Vein endothelial cell (primary cell): ENCODE results near the gene AP5Z1. TPM values are rescaled to one million over a fixed set of nuclear protein-coding genes. Genes with fewer than 3 reads are reported as not detected.

ENCODE experiments used
- small RNA-seq: library from RNA; depleted of rRNA; stranded (forward); fragments of <200 nt; gene quantifications from one replicate; pipeline ENCODE3, GENCODE V24; 2012
- total RNA-seq: library from RNA; depleted of rRNA; stranded (reverse); fragments of >200 nt; gene quantifications from 2 replicates; pipeline ENCODE4 v1.2.3, GENCODE V29; 2012

The AP5Z1 gene
- 55.5 and 58.1 TPM in 2 replicates for total RNA-seq

GRCh38 chr7:4775250-4775847 lies at the start of gene AP5Z1:
Gene AP5Z1, plus strand, starts transcription at chr7:4775623. Its CDS starts 93 bp downstream, at chr7:4775716.

Small RNA genes within 50 kb of the gene (small RNA-seq; reads per million reads assigned to genes)
- gene MIR4656 (not detected), gene RF00019 (not detected)

Other genes starting within 250 kb of the AP5Z1 start
- 44.6 and 51.9 TPM in 2 replicates for gene FOXK1, start 93.3 kb upstream of the AP5Z1 start, total RNA-seq
- gene PAPOLB, start 86.4 kb downstream of the AP5Z1 start, total RNA-seq = 0.10 TPM in 1 of 2 replicates, not detected in the other
- gene RADIL, start 108.1 kb downstream of the AP5Z1 start, total RNA-seq = 0.48 and 0.65 TPM in 2 replicates
- gene MMD2, start 183.6 kb downstream of the AP5Z1 start, total RNA-seq = not detected in 2 replicates